Stimulated activated CD4-positive, alpha-beta T cell treated with anti-CD3 and anti-CD28 coated beads, Interleukin-12 subunit alpha, Interleukin-12 subunit beta, amount 100 ng/mL, for 48 hours (primary cell): ENCODE data around the gene CD47.

Source experiments
- DNase-seq, 3 donors: peaks; one replicate each; pipeline ENCODE4 v3.0.0-alpha.2; 2020; ENCODE audit warnings: low read depth in 2 of 3, low spot score in 1 of 3

The CD47 gene

DNA sequence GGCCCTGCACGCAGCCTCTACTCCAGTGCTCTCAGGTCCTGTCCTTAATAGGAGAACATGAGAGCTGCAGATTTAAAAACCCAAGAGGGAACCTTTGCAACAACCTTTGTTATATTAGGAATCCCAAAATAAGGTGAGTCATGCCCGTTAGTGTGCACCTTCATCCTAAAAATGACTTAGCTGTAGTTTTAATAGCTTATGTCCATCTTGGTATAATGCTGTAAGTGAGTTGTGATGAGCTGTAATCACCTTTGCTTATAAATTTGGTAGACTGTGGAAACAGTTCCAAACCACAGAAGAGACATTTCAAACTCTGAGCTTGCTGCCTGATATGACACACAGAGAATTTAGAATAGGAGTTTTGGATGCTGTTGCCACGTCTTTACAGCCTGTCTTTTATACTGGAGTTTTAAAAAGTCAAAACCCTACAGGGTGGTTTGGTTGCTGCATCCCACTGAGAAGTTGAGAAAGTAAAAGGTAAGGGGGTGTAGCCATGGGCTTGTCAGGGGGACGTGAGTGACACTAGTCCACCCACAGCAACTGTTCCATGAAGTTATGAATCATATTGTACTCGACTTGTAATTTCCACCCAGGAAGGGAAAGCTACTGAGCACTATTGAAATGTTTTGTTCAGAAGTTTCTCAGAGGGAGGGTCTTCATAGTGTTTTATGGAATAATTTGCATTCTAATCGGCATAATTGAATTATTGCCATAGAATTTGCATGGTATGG, 27.4 kb upstream of the CD47 start:
- no peak for DNase-seq

DNA sequence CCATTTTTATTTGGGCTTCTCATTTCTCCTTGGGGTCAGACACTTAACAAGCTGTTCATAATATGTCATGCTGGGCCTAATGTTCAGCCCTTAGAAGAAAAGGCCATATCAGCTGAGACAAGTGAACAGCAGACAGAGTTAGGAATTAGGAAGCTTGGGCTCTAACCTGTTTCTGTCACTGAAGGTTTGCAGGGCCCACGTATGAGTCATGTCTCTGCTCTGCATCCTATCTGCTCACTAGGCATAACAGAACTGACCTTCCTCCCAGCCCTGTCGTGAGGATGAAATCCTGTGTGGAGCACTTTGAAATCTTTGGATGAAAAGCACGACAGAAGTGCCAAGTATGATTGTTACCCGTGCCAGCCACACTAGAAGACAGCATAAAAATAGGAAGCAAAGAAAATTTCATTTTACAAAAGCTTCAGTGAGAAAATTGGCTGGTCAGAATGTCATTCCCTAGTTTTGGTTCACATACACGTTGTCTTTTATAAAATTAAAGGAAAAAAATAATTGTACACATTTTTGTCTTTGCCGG, 26.5 kb upstream of the CD47 start:
- DNase-seq: no peak

DNA sequence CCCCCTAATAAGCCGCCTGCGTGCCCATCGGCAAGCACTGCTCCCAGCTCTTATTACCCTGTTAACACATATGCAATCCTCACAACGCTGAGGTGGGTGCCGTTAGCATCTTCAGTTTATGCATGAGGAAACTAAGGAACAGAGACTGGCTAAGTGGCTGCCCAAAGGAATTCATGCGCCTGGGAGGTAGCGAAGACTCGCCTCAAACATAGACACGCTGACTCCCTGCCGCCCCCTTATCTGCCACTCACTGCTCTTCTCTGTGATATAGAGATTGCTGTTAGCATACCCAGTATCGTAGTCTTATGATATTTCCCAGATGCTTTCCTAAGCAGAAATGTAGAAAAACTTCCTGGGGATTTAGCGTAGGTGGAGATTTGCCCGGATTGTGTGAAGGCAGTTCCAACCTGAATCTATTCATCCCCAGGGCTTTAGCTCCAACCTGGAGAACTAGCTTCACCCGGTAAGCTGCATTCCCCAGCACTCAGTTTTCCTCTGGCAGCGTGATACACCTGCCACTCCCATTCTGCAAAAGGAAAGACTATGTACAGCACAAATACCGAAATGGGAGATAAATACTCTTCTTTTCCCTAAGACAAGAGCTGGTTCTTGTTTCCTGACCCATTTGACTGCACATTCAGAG, 23.7 kb upstream of the CD47 start:
- no peak for DNase-seq

DNA sequence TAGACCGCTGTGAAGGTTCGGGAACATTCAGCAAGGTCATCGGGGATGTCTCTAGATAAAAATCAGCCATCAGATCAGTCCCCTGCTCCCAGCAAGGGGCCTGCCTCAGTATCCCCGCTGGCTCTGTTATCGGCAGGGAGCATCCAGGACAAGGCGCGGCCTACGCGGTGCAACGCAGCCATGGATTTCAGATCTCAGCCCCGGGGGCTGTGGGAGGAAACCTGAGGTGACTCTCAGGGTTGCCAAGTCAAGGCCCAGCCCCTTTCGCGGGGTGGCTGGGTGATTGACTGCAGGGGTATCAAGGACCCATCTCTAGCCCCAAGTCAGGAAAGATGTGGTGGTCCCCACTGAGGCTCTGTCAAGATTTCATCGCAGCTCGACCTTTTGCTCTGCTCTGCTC, 23.1 kb upstream of the CD47 start:
- no peak for DNase-seq

DNA sequence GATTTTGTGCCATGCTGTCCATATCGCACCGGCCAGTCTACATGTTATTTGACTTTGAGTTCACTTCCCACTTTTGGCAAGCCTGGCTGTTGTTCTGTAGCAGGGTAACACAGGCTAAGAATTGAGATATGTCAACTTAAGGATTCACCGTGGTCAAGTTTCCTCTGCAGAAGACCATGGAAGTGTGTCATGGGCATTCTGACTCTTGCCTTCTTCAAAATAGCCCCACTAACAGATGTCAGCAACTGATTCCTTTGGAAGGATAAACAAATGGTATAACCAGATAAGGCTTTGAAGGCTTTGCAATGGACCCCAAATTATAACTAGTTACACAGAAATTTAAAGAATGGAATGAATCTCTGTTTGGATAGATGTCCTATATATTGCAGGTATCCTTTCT, 20.1 kb upstream of the CD47 start:
- DNase-seq: no peak

DNA sequence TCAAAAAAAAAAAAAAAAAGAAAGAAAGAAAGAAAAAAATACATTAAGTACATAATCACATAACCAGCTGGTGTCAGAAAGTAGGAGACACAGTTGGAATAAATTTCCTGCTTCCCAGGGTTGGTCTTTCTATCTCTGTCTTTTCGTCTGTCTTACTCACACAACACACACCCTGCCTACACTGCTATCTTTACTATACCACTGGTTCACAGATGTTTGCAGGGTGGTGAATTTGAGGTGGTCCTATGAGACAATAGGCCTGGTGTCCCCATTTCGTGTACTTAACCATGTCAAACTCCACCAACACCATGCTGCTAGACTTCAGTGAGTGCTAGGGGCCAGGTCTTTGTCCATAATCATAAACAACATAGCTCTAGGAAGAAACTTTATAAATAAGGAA, 17.6 kb upstream of the CD47 start:
- DNase-seq: no peak

DNA sequence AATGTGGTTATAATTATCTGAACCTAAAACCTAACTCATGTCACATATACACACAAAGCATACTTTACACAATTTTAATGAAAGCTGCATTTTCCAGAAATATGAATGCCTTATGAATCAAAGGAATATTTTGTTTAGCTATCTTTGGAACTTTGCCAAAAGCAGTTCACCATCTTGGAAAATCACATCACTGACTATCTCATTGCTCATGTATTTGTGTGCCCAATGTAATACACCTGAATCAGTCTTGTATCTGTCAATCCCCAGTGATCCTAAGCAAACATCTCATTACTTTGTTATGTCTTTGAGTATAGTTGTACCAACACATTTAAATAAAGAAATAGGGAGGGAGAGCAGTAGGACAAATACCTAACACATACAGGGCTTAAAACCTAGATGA, 15.6 kb upstream of the CD47 start:
- DNase-seq: no peak

DNA sequence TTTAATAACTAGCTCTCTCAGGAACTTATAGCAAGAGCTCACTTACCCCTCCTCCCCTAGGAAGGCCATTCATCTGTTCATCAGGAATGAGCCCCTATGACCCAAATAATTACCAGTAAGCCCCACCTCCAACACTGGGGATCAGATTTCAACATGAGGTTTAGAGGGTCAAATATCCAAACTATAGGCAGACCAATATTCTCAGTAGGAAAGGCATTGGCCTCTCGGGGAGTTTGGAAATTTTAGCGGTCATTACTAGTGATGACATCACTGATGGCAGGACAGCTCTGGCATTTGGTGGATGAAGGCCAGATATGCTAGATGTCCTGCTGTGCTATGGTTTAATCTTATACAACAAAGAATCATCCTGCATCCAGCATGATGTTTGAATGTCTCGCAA, 15.2 kb upstream of the CD47 start:
- DNase-seq: no peak

DNA sequence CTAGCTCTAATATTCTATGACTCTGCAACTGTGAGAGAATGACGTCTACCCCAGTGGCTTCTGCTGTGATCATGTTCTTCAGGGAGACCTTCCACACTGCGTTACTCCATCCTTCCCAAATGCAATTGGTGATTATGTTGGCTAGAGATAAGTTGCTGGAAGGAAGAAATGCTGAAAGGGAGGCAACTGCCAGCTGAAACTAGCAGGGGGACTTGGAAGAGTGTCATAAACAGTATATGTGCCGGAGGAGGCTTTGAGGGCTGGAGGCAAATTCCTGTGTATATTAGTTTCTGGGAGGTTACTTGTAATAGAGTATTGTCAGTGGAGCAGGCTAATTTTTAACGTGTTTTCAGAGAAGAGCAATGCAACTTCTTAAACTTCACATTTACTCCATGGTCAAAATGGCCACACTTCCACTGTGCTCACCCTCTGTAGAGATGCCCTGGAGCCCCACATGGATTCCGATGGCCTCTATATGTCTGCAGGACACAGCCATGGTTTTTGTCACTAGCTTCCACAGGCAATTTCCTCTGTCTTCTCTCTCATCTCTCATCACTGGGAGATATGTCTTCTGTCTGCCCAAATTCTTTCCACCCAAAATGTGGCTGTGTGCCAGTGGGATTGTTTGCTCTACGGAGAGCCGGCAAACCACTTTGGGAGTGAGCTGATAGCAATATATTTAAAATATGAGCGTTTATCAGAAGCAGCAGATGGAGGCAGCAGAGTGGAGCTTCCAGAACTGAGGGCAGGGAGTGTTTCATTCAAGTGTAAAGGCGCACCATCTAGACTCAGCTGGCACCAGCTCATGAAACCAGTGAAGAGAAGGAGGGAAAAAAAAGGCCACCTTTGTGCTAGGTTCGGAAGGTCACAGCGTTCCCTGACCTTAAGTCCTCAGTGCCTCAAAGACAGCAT, 13.3 kb upstream of the CD47 start:
- DNase-seq: no peak

DNA sequence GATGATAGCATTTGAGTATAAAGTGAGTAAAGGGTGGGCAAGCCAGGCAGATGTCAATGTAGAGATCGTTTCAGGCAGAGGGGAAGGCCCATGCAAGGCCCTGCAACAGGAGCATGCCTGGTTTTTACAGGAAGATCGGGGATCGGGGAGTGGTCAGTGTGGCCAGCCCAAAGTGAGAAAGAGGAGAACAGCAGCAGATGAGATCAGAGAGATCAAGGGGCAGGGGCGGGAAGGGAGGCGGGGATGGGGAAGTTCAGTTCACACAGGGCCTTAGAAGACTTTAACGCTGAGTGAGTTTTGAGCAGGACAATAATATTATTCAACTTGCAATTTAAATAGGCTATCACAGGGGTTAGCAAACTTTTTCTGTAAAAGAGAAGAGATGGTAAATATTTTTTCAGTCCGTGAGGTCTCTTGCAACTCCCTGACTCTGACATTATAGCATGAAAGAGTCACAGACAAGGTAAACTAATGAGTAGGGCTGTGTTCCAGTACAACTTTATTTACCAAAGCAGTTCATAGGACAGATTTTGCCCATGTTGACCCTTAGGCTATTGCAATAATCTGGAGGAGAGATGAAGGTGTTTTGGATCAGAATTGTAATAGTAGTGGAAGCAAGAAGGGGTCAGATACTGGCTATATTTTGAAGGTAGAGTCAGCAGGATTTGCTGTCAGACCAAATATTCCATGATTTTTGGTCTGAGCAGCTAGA, 12.4 kb upstream of the CD47 start:
- no peak for DNase-seq

DNA sequence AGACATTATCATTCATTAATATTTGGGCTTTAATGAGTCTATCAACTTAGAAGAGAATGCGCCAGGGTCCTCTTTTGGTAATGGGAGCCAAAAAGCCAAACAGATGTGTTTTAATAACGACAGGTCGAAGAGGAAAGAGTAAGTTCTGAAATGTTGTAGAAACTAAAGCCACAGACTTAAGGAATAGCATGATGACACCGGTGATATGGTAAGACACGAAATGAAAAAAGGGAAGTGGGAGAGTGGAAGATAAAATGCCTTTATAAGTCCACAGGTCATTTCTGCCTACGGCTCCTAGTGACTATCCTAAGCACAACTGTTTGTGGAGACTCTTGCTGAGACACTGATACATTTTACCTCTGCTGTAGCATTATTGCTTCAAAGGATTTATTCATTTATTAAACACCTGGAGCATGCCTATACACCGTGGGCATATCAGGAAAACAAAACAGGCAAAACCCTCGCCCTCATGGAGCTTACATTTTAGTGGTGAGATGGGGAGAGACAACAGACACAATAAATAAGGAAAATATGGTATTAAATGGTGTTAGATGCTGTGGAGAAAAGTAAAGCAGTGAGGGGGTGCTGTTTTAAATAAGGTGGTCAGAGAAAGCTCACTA, 11.7 kb upstream of the CD47 start:
- no peak for DNase-seq

DNA sequence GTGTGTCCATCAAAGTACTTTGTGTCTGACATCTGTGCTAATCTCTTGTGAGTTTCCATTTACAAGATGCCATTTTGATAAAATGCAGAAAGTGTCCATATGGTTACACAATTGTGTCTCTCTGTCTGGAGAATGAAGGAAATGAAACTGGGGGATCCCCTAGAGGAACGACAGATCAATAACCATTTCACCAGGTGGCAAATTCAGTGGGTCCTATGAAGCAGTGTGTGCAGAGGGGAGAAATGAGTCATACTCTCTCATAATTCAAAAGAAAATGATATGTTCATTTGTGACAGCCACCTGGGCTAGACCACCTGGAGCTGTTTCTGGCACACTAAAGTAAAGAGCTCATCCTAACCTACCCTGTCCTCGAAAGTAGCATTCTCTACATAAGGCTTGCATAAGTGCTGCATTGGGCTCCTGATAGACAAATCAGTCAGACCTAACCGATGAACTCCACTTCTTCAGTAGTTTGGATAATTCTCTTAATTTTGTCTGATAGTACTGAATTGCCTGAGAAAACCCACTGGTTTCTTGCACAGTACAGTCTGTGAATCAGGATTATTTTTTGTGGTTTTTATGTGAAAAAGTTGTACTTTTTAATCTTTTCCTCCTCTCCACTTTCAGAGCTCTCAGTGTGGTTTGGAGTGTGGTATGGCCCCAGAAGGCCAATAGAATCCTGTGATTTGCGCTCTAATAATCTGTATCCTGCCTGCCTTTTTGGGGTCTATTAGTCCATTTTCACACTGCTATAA, 10.3 kb upstream of the CD47 start:
- DNase-seq: no peak

DNA sequence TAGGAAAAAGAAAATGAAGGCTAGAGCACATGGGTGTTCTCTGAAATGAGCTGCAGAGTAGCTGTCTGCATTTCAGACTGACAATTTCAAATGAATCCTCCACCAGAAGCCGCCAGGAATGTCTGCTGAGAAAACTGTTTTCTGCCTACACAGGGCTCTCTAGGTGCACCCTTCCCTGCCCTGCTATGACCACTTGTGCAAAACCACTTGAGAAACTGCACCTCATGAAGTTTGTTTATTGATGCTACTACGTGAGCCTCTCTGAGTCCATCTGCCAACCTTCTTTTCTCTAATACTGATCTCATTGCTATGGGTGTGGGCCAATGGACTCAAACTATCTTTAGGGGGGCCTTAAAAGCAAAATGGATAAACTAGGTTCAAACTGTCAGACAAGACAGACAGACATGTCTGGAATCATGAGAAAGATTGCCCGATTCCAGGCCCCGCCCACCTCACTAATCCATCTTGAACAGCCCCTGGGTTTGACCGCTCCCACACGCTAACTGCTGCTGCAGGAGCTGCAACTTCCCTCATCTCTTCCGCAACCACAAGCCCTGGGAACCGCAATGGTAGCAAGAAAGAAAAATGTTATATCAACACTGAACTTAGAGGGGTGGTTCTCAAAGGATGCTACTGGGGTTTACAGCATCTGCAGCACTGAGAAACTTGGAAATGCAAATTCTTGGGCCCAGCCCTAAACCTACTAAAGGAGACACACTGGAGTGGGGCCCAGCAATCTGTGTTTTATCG, 9.0 kb upstream of the CD47 start:
- DNase-seq: peak in 1 of 3 donors; percentile 16

DNA sequence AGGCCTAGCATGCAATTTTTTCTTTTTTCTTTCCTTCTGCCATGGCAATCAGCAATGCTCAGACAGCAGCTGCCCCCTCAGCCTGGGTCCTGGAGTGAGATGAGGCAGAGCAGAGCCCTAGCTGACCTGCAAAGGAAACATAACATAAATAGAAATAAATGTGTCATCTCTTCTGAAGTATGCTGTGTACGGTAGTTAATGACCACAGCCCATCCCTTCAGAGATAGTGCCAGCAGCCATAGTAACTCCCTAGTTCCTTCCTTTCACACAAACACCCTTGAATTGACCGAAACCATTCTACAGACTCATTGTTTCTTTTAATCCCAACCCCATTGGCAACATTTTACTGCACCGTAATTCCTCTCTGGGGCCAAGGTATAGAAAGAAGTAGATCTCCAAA, 8.4 kb upstream of the CD47 start:
- no peak for DNase-seq

DNA sequence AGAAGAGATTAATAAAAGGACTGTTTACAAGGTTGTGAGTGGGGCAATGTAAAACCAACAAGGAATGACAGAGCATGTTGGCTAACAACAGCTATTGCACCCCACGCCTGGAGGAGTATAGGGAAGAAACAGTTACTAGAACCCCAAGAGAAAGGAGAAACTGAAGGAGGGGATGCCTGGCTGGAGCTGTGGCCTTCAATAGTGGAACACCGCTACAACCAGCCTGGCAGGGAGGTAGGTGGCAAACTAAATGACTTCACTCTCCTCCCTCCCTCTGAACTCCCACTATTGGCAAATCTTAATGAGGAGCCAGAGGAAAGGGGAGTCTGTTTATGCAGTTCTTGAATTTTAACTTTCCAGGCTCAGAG, 7.2 kb upstream of the CD47 start:
- no peak for DNase-seq

DNA sequence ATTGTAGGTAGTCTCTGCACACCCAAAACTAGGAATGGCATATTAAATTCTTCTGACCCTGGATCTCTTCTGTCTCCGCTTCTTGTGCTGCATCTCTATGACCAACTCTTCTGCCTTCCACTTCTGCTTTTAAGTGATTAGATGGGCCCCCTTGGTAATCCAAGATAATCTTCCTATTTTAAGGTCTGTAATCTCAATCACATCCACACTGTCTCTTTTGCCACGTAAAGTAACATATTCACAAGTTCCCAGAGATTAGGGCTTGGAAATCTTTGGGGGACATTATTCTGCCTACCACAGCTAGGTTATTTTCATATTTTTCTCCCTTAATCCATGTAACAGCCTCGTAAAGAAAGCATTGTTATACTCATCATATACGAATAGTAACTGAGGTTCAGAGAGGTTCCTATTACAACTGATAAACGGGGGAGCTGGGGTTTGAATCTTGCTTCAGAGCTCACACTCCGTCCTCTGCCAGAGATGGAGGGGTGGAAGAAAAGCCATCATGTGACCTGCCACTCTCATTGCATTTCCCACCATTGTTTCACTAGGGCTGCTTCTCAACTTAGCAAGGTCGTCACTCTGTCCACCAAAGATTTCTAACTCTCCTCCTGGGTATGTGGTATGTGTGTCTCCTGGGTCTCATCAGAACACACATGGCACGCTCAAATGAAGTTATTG, 6.6 kb upstream of the CD47 start:
- DNase-seq: no peak

DNA sequence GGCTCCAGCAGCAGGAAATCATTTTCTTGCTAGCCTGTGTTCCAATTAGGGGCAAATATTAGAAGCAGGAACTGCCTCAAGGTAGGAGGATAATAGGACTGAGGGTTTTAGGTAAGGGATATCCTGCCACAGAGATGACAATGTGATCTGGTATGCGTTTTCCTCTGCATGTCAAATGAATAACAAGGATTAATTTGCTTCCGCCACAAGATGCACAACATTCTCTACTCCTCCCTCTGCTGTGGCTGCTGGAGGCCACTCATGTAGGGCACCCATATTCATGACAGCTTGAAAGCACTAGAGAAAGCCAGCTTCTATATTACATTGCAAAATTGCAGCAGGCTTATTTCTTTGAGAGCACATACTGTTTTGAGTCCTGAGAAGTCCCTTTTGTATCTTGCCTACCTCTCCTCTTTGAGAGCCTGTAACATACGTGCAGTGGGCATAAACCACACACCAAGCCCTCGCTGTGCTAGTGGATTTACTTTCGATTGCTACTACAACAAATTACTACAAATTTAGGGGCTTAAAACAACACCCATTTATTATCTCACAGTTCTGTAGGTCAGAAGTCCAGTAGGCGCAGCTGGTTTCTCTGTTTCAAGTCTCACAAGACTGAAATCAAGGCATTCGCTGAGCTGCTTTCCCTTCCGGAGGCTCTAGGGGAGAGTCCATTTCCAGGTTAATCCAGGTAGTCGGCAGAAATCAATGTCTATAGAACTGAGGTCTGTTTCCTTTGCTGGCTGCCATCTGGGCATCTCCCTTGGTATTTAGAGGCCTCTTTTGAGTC, 5.9 kb upstream of the CD47 start:
- no peak for DNase-seq

DNA sequence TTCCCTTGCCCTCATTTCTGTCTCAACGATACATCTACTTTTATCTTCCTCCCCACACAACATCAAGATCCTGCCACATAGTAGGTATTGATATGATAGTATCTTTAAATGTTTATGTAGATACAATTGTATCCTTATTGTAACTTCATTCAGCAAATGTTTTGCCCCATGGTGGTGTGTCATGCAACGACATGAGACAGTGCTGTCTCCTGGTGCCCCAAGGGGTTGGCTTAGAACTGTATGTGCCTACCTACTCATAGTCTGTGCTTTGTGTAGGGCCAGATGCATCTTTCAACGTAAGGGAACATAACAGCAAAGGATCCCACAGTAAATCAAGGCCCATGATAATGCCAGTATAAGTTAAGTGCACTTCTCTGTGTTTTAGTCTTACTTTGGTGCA, 2.8 kb upstream of the CD47 start:
- no peak for DNase-seq
